GM11168 (cell line): ENCODE results near the gene CSRNP3.

ENCODE experiments used
- in situ Hi-C: fragments of 300-500 bp; cut with MboI; formaldehyde crosslinking; loops from one replicate; pipeline ENCODE4 v1.12.0; 2022; ENCODE audit warnings: low sequenced_read_pairs; ENCODE audit not compliant: unreplicated experiment

The CSRNP3 gene

DNA sequence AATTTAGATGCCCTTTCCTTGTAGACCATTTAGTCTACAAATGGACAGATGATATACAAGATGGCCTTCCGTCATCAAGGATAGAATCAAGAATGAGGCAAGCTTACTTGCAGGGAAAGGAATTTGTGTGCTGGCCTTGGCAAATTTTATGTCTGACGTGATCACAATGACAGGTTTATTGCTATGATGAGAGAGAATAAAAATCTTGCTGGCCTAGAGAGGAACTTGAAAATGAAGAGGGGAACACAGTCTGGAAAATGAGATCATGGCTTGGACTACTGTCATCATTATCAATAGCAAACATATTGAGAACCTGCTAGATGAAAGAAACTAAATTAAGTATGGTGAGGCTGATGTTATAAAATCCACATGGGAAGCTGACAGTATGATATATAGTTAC, 66.0 kb downstream of the CSRNP3 start:
- in situ Hi-C loops: no loop called here

DNA sequence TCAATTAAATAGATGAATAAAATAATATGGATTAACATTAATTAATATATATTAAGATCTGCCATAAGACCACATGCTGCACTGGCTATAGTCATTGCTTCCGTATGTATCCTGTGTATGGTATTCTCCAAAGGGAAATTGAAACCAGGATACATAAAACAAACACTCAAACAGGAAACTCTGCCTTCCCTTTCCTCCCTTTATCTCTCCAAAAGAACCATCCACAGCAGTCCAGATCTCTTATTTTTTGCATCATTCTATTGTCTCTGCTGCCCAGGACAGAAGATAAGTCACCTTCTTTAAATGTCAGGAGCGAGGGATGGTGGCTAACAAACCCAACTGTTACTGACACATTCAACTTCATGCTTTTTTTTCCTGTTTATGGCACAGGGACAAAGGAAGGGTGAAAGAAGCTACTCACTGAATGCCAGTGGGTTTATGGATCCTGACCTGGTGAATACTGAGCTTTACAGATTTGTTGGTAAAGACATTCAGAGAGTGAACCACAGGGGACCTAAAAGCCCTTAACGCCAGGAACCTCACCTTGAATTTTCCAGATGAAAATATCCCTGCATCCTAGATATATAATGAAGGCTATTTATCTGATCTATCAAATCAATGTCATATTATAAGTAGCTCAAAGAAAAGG, 67.5 kb downstream of the CSRNP3 start:
- in situ Hi-C loops: no loop called here

GRCh38 chr2:165539985-165540384, 70.5 kb downstream of the CSRNP3 start:
- in situ Hi-C loops: no loop called here

- in situ Hi-C loops: no loop called here
These were observed 75.4 kb downstream of the CSRNP3 start for GRCh38 chr2:165544897-165545296.

GRCh38 chr2:165547900-165548299, 78.4 kb downstream of the CSRNP3 start:
- in situ Hi-C loops: no loop called here

GRCh38 chr2:165549619-165550018, 80.1 kb downstream of the CSRNP3 start:
- in situ Hi-C loops: no loop called here

DNA sequence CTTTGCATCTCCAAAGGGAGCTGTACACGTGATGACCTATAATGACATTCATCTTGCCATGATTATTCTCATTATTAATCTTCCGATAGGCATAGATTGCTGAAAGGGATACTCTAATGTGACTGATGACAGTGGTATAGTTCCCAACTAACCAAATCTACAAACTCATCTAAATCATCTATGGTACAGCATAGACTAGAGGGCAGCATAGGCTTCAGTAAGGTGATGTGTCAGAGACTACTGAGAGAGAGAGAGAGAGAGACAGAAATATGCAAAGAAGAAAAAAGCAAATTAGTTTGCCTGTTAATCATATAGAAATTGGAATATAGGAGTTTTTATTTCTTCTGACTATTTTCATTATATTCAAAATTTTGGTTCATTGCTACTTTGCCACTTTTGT, 89.3 kb downstream of the CSRNP3 start:
- in situ Hi-C loops: no loop called here

- in situ Hi-C loops: no loop called here
These were observed 91.0 kb downstream of the CSRNP3 start for GRCh38 chr2:165560377-165560988.

GRCh38 chr2:165561516-165561915, 92.0 kb downstream of the CSRNP3 start:
- in situ Hi-C loops: no loop called here

DNA sequence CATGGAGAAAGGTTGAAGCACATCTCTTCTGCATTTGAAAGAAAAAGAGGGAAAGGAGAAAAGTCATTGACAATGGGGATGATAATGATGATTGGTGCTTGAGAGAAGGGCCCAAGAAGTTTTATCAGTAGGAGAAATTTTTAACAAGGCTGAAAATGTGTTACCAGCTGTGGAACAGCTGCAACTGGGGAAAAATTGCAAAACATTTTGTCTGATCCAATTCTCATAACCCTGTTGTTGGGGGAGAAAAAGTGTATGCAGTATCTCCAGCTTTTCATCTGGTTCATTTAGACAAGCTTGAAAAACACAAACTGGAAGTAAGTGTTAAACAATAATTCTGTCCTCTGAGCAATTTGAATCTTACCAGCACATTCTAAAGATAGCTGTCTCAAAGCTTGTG, 92.7 kb downstream of the CSRNP3 start:
- in situ Hi-C loops: no loop called here

- in situ Hi-C loops: no loop called here
These were observed 94.1 kb downstream of the CSRNP3 start for GRCh38 chr2:165563468-165564225.

- in situ Hi-C loops: no loop called here
These were observed 96.5 kb downstream of the CSRNP3 start for GRCh38 chr2:165566008-165566407.

DNA sequence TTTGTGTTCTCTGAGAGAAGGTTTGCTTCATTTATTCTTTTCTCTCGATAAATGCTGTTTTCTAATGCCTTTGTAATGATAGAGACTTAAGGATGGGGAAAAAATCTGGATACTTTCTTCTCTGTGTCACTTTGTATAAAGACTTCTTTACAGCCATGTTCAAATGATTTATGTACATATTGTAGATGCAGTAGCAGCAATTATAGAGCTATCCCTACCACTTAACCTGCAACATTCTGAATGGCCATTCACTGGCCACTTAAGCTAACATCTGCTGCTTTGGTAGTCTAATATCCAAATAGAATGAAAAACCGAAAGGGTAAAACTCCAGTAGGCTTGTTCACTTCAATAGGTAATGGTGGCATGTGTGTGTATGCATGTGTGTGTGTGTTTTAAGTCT, 97.8 kb downstream of the CSRNP3 start:
- in situ Hi-C loops: no loop called here

GRCh38 chr2:165568361-165568760, 98.9 kb downstream of the CSRNP3 start:
- in situ Hi-C loops: no loop called here

- in situ Hi-C loops: no loop called here
These were observed 102.0 kb downstream of the CSRNP3 start for GRCh38 chr2:165571477-165571876.

GRCh38 chr2:165572151-165572550, 102.7 kb downstream of the CSRNP3 start:
- in situ Hi-C loops: no loop called here

DNA sequence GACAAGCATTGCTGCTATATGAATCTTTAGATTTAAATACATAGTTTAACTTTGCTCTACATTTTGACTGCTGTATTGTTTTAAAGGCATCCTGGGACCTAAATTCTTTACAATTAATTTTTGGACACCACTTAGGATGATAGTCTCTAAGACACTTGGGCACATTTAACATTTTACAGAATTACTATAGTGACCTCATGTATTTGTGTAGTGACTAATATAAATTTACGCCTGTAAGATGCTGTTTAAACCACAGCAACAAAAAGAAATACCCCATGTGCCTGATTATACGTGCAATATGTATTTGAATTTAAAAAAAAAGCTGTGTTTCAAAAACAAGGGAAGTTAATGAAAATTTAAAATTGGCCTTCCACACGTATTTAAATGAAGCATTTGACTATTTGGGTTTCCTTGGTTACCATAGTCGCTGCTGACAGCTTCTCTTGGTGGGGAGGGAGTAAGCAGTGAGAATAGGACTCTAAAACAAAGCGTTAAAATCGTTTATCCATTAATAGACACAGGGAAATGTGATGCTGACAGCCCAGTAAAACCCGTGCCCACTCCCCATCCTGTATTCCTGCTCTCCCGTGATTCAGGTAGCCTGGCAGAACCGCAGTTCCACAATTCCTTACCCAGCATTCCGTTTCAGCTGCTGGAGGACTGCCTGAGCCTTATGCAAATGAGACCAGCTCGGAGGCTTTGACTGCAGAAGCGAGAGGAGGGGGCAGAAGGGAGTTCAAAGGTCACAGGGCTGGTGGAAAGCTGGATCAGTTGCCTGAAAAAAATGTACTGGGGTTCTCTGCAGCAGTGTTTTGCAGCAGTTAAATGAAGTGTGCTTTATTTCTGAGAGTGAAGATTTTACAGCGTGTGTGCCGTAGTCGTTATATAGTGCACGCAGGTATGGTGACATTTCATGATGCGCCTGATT, 104.3 kb downstream of the CSRNP3 start:
- in situ Hi-C loops: no loop called here

GRCh38 chr2:165575044-165575615, 105.6 kb downstream of the CSRNP3 start:
- in situ Hi-C loops: no loop called here

DNA sequence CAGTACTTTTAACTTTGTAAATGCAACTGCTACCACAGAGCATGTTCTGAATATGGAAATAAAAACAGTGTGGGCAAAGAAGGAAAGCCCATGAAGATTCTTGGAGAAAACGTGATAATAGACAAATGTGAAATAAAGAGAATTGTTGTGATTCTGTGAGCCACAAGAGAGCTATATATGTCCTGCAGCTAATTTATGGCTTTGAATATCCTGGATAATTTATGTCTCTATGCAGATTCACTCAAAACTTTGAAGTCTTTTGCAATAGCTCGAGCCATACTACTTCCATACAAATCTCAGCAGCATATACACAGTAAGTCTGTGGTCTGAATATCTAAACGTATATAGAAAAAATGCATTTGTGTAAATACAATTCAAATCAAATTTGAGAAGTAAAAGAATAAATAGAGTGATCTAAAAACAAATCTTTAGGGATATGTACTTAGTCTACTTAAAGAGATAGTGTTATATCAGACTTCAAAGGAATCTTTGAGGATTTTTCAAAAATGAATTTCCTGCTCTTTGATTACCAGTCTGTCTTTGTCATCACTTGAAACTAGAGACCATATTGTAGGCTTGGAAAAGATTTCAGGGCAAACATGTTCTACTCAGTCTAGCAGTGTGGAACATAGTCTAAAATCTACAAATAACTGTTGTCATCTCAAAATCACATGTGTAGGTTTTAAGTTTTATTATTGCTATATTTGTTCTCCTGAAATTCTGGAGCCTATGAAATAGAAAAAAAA, 107.1 kb downstream of the CSRNP3 start:
- in situ Hi-C loops: no loop called here
